COLO829 (cell line): ENCODE measurements around the gene AADACL4.
A peak's percentile ranks its signal among the peaks of the same experiment; 100 is the strongest.

ENCODE experiments used
- DNase-seq: peaks from one replicate; pipeline ENCODE4 v3.0.0; 2012; ENCODE audit warnings: low spot score

AADACL4 gene

DNA sequence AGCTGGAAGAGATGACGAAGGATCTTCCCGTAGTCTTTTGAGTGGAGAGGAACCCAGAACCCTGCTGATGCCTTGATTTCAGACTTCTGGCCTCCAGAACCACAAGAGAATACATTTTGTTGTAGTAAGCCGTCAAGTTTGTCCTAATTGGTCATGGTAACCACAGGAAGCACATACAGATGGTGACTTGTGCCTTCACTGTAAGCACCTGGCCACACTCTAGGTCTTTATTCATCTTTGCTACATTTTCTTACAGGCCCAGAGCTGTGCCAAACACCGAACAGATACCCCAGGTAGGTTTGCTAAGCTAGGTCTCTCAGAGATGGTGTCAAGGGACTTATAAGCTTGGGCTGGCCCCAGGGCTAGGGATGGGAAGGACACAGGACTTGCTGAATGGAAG is 30.7 kb upstream of the AADACL4 start:
- DNase-seq, result no peak

DNA sequence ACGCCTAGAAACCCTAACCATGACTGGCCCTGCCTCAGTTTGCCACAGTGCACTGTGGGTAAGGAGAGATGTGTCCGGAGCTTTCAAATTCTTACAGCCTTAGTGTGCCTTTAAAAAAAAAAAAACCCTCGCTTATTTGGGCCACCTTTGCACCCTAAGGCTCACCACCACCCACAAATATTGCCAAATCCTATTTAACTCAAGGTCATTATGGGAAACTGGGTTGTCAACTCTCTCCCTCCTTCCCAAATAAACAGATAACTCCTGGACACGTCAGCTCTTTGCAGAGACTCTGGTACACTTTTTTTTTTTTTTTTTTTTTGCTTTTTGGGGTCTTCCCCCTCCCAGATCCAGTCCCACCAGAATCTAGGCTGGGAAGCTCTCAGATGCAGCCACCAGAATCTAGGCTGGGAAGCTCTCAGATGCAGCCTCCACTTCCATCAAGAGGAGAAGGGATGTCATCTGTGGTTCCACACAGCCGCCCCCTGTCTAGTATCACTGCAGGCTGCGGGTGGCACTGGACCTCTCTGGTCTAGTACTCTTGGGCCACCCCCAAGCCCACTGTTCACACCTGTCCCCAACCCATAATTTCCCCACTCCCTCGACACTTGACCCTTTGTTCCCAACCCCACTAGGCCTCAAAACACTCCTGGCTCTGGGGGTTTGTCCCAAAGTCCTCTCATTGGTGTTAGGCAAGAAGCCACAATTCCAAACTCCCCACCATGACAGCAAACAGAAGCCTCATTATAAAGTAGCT is 29.3 kb upstream of the AADACL4 start:
- no peak for DNase-seq

DNA sequence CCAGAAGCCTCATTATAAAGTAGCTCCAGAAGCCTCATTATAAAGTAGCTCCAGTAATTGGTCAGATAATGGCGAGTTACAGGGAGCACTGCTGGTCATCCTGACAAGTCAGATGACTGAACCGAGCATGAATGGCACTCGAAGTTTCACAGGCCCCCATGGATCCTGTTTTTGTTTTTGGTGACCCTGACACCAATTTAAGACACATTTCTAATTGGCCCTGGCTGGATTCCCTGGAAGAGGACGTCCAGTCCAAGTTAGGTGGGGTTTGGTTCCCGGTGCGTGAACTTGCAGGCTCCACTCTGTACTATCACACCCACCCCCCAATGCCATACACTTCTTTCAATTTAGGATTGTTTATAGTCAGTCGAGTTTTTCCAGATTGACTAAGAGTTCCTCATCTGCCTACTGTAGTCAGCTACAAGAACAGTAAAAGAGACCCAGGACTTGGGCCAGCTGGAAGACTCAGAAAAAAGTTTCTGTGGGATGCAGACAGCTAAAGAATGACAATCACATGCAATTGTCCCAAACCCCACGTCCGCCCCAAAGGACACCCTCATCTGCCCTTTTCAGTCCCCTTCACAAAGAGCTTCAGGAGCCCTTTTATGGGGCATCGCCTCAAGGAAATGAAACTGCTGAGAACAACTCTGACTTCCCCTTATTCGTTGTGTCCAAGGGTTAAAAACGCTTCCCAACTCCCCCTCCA is 28.6 kb upstream of the AADACL4 start:
- no peak for DNase-seq

DNA sequence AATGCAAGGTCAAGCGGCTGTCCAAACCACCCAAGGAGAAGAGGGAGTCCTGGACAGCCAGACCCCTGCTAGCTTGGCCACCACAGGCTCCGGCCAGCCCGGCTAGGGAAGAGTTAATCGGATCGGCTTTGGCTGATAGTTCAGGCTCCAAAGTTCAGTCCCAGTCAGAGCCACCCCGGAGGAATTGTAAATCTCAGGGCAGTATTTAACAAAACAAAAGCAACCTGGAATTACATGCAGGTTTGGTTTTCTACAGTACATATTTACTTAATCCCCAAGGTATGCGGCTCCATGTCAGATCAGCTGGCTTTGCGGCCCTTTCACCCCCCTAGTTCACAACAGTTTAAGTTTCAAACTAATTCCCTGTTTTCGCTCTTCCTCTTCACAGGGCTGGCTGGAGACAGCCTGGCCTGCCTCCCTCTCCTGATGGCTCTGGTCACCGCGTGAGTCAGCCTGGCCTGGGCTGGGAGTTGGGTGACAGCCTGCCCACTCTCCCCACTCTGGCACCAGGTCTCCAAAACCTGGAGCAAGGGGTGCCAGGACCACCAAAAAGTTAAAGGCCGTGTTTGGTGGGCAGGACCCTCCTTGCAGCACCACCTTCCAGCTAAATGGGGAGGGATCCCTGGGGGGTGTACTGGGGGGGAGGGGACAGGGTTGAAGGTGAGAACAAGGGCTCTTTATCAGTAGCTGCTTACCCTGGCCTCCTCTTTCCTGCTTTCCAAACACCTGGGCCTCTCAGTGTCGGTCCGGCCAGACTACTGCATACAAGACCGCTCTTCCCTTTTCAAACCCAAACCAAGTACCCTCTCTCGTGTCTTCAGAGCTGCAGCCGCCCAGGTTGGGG is 27.8 kb upstream of the AADACL4 start:
- DNase-seq, result no peak

DNA sequence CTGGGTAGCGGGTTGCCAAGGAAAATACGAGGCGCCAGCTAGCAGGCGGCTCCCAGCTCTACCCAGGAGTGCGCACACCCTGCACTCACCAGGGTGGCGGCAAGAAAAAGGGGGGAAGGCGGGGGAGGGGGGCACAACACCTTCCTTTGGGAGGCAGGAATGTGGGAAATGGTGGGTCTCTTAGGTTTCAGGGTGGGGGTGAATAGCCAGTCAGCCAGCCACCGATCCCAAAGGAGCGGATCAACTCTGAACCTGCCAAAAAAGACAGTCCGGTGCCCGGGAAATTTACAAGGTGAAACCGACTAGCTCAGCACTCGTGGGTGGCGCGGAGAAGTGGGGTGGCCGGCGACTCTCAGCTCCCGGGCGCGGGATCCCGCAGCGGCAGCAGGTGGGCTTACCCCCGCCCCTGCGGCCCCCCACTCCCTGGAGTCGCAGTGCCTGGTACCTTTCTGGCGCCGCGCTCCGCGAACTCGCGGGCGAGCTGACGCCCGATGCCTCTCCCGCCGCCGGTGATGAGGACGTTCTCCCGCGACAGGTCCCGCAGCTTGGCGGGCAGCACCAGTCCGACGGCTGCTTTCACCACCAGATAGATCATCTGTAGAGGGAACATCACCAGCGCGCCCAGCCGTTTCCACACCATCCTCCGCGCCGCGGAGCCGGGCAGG is 27.0 kb upstream of the AADACL4 start:
- DNase-seq, result no peak

DNA sequence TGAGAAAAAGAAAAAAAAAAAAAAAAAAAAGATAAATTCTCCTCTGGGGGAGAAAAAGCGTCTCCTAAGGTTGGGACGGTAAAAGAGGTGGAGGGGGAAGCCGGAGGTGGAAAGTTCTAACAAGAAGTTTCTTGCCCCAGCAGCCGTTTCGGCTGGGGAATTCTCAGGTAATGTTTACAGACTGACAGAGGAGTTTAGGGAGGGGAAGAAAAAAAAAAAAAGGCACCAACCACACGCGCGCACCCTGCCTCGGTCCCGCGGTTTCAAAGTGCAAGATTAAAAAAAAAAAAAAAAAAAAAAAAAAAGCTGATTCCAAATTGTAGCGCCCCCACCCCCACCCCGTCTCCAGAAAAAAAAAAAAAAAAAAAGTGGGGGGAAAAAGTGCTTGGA is 26.4 kb upstream of the AADACL4 start:
- DNase-seq, result no peak

DNA sequence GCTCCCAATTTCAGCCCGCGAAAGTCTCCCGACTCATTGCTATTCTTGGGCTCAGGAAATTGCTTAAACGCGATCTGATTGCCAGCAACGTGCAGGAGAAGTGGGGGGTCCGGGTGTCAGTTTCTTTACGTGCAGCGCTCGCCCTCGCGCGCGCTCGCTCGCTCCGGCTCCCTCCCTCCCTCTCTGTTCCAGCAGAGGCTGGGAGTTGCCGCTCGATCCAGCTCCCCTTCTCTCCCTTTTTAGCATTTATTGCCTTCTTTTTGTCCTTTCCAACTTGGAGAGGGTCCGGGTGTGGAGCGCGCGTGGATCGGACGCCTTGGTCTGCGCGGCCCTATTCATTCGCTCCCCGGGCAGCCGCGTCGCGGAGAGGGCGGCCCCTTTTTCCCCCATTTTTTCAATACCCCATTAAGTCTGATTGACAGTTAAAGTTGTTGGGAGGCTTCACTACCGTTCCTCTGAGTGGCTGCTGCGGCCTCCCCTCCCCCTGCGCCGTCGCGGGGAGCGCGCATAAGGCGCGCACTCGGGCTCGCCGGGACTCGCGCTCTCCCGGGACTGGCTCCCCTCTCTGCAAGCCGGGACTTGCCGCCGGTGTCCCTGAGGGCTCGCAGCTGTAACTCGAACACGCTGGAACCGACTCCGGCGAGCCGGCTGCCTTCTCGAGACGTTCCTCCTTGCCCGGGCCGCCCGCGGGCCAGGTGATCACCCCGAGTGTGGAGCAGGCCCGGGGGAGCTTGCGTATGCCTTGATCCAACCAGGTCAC is 25.8 kb upstream of the AADACL4 start, which contains the start of gene DHRS3:
DHRS3 (minus strand) TSS at position 310 of the 760 bp plus-strand sequence. CDS start 862 bp downstream, outside the sequence.
- no peak for DNase-seq

DNA sequence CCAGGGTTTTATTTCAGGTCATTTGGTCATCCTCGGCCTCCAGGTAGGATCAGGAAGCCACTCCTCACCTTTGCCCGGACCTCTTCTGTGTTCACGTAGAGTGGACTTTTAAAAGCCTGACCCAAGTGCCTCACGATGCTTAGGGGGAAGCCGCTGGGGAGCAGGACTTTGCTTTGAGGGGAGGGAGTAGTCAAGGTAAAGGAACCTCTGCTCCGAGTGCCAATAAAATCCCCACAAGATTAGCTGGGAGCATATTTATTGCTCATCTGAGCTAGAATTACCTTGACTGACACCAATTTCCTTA is 25.3 kb upstream of the AADACL4 start:
- no peak for DNase-seq

DNA sequence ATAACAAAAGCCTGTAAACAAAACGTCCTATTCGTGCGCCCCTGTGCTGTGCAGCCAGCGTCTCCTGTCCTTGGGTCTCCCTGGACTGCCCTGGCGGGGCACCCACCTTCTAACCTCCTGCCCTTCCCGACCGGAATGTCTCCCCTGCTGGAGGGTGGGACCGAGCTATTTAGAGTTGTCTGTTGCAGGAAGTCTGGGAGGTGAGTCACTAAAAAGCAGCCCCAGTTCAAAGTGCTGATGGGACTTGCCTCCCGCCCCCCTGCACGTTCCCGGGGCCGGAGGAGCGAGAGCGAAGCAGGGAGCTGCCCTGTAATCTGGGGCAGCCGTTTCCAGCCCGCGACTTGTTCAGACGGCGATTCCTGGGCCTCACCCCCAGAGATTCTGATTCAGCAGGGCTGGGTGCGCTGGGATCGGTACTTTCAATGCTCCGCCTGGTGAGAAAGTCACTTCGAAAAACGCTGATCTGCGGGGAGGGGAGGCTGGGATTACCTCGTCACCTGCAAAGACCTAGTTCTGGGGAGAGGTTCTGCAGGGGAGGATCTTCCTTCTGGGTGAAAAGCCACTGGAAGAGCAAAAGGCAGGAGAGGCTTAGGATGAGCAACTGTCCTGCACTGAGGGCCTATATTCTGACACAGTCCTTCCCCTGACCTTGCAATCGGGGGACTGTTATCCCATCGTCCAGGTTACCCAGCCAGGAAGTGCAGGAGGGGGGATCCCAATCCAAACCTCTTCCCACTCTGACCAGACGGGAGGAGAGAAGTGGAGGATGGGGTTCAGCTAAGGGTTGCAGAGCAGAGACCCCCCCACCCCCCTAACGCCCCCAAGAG is 24.7 kb upstream of the AADACL4 start:
- DNase-seq, result no peak

DNA sequence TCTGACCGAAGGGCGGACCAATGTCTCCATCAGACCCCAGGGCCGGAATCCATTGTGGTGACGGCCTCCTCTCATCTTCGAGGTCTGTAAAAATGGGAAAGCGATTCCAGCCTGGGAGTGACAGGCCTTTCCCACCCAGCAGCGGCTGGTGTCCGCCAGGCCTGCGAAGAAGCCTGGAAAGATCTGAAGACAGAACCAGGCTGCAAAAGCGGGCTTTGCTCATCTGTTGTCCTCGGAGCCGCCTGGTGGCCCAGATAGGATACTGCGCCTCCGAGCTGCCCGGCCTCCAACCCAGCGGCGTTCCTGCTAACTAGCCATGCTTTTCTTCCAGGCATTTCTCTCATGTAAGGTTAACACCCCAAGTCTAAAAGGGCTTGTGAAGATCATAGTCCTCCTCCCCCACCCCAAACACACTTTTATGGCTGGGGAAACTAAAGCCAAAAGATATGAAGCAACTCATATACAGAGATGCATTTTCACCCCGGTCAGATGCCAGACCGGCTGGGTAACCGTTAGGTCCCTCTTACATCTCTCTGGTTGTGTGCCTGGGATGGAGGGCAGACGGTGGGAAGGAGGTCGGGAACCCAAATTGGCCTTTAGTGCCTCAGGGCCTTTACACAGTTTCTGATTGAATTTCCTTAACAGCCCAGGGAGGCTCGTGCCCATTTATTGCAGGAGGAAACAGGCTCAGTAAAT is 23.9 kb upstream of the AADACL4 start:
- peak; percentile 86 for DNase-seq

DNA sequence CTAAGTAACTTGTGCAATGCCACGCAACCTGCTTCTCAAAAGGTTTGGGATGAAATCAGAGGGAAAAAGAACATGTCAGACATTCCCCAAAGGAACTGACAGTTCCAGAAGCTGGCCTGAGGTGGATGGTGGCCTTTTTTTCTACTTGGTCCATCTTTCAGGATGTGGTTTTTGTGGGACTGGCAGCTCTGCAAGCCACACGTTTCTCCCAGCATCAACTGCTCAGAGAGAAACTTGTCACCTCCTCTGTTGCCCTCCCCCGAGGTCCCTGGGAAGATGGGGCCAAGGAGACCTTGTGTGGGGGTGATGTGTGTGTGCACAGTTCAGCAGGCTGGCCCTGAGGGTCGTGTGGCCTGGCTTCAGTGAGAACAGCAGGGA is 23.4 kb upstream of the AADACL4 start:
- no peak for DNase-seq

DNA sequence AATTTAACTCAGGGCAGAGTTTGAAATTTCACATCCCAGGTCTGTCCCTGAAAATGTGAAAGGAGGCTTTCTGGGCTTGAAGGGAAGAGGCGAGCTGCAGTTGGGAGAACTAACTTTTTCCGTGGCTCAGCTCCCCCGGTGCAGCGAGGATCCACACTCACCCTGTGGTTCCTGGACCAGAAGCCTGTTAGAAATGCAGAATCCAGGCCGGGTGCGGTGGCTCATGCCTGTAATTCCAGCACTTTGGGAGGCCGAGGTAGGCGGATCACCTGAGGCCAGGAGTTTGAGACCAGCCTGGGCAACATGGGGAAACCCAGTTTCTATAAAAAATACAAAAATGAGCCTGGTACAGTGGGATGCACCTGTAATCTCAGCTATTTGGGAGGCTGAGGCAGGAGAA is 23.0 kb upstream of the AADACL4 start:
- DNase-seq, result no peak

DNA sequence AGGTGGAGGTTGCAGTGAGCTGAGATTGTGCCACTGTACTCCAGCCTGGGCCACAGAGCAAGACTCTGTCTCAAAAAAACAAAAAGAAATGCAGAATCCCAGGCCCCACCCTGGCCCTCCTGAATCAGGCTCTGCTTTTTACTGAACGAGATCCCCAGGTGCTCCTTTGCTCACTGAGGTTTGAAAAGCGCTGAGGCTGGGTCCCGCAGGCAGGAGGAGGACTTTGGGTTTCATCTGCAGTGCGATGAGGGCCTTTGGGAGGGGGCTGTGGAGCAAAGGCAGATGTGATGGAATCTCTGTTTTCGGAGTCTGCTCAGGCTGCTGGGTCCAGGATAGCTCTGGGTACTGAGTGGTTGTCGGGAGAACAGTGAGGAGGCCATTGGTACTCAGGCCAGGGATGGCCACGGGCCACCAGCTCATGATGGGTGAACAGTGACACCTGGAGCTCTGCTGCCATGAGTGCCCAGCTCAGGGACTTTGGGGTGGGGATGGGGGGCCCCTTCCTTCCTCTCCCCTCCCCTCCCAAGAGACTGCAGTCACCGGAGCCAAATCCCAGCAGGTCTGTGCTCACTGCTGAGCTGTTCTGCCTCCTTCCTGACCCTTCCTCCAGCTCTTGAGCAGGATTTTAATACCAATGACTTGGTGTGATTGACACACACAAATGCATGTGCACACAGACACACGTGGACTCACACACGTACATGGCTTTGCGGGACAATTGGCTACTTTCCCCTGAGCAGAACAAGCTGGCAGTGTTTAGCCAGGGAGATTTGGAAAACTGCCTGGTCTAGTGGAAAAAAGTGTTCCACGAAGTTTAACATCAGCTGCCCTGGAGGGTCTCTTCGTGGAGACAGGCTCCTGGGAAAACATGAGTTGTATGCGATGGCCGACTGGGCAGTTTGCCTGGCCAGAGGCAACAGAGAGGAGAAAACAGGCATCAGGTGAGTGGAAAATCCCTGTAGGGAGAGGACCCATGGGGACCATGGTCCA is 22.2 kb upstream of the AADACL4 start:
- DNase-seq, result no peak

DNA sequence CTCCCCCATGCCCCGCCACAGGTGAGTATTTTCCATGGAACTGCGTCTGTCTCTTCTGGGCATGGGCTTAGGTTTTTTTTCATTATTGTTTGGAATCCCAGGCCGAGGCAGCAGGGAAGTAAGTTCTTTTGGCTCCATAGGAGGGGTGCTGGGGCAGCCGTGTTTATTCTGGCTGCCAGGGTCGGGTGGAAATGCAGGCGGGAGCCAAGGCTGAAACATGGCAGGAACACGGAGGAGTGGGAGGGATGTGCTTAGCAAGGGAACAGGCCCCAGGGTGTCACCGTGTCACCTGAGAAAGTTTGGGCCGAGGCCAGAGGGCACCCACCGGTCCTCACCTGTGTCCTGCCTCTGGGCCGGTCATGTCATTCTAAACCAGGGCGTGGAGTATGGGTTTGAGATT is 21.4 kb upstream of the AADACL4 start:
- DNase-seq, result no peak

DNA sequence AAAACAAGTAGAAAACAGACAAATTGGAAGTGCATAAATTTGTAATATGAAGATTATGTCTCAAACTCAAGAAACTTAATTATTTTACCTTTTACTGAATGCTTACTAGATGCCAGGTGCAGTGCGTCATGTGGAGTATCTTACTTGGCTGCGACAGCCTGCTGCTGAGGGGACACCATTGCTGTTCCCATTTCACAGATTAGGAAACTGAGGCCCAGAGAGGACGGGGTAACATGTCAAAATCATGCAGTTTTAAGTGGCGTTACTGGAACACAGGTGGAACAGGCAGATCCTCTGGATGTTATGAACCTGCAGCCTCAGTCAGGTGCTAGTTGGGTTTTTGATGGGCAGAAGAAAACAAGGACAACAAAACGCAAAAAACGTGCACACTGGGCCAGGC is 18.6 kb upstream of the AADACL4 start:
- no peak for DNase-seq

DNA sequence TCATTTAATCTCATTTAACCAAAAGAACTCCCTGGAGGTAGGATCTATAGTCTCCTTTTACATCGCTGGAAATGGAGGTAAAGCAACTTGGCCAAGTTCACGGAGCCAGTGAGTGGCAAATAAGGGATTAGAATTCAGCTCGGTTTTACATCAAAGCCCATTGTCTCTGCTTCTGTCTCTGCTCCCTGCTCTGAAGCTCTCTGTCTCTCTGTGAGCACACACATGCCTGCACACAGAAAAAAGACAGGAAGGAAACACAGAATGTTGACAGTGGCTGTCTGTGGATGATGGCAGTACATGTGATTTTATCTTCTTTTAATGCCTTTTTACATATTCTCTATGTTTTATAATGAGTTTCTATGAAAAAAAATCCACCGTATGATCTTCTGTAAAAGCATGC is 17.0 kb upstream of the AADACL4 start:
- DNase-seq, result no peak

DNA sequence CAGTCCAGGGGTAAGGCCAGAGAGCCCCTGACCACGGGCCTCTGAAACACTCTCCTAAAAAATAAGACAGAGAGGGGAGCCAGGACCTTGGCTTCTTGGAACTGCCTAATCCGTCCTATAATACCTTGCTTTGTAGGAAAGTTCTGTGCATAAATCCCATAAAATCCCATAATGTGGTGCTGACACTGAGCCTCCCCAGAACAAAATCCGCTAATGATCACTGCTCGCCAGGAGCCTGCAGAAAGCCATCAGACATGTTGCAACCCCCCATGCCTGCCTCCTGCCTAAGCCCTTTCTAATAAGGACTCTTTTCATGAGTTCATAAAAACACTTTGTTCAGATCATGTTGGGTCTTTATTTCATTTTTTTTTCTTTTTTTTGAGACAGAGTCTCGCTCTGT is 16.6 kb upstream of the AADACL4 start:
- DNase-seq, result no peak

DNA sequence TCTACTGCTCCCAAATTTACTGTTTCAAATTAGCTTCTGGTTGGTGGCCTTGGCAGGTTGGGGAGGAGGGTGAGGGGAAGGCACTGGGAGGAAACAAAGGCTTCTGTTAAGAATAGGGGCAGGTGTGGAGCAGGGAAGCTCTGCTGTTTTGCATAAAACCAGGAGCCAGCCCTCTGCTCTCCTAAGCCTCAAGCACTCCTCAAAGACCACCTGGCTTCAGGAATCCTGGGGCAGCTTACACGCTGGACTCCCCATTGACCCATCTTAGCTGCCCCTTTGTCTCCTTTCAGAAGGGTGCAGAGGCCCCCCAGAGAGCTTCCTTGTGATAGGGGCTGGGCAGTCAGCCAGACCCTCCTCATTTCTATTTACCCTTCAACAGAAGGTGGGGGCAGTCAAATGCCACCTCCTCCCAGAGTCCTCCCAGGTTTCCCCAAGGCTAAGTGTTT is 14.4 kb upstream of the AADACL4 start:
- no peak for DNase-seq
